DOHH2 (cell line): ENCODE data around the gene CARMIL1.

ENCODE experiments used
- H3F3A ChIP-seq: fragments of 200-600 bp; sonication (generic), shearing (Covaris generic); 2 replicates; pipeline ENCODE4 v1.6.0; 2016; ENCODE audit warnings: antibody characterized with exemption, mild to moderate bottlenecking; ENCODE audit not compliant: control insufficient read depth, insufficient read depth
- H3K27ac ChIP-seq: fragments of 200-600 bp; sonication (generic); 2 replicates; pipeline ENCODE4 v1.5.1; 2014; ENCODE audit warnings: low read depth, mild to moderate bottlenecking, low read length, moderate library complexity
- H3K27me3 ChIP-seq: fragments of 200-600 bp; sonication (generic); 2 replicates; pipeline ENCODE4 v1.6.1; 2014; ENCODE audit warnings: mild to moderate bottlenecking, low read length, mixed read lengths; ENCODE audit not compliant: control insufficient read depth
- H3K36me3 ChIP-seq: fragments of 200-600 bp; sonication (generic); 2 replicates; pipeline ENCODE4 v1.6.1; 2014; ENCODE audit warnings: mild to moderate bottlenecking, low read length, moderate library complexity, mixed read lengths; ENCODE audit not compliant: control insufficient read depth
- H3K4me1 ChIP-seq: fragments of 200-600 bp; sonication (generic); 2 replicates; pipeline ENCODE4 v1.6.1; 2014; ENCODE audit warnings: mild to moderate bottlenecking, low read length, mixed read lengths; ENCODE audit not compliant: control insufficient read depth
- H3K4me2 ChIP-seq: fragments of 200-600 bp; sonication (generic); 2 replicates; pipeline ENCODE4 v1.6.0; 2014; ENCODE audit warnings: mild to moderate bottlenecking, low read length, moderate library complexity
- H3K4me3 ChIP-seq: fragments of 200-600 bp; sonication (generic); 2 replicates; pipeline ENCODE4 v1.5.1; 2014; ENCODE audit warnings: mild to moderate bottlenecking, low read length, mixed read lengths
- H3K79me2 ChIP-seq: fragments of 200-600 bp; sonication (generic); 2 replicates; pipeline ENCODE4 v1.6.1; 2014; ENCODE audit warnings: mild to moderate bottlenecking, low read length, mixed read lengths; ENCODE audit not compliant: control insufficient read depth
- H3K9me2 ChIP-seq: fragments of 200-600 bp; sonication (generic); replicated peaks from 2 replicates; pipeline ENCODE4 v1.6.1; 2014; ENCODE audit warnings: mild to moderate bottlenecking, low read length, mixed read lengths; ENCODE audit not compliant: control insufficient read depth
- H3K9me3 ChIP-seq: fragments of 200-600 bp; sonication (generic); 2 replicates; pipeline ENCODE4 v1.6.1; 2014; ENCODE audit warnings: antibody characterized with exemption, low read length, mixed read lengths; ENCODE audit not compliant: control insufficient read depth, insufficient read depth
- H4K20me1 ChIP-seq: fragments of 200-600 bp; sonication (generic); 2 replicates; pipeline ENCODE4 v1.6.0; 2014; ENCODE audit warnings: low read depth, mild to moderate bottlenecking, antibody characterized with exemption, low read length, moderate library complexity; ENCODE audit not compliant: control insufficient read depth, insufficient read depth
- CTCF ChIP-seq: fragments of 200-600 bp; sonication (generic); IDR thresholded peaks from one replicate; pipeline ENCODE4 v1.5.1; 2014; ENCODE audit warnings: antibody characterized with exemption, mild to moderate bottlenecking, low read depth, low read length; ENCODE audit not compliant: poor library complexity, severe bottlenecking
- EZH2phosphoT487 ChIP-seq: fragments of 200-600 bp; sonication (generic); IDR thresholded peaks from 2 replicates; pipeline ENCODE4 v1.6.1; 2017; ENCODE audit warnings: borderline replicate concordance, mild to moderate bottlenecking, antibody characterized with exemption, low read length, moderate library complexity, mixed read lengths

CARMIL1 gene

GRCh38 chr6:25449774-25450173 lies 170.6 kb downstream of the CARMIL1 start:
- no peaks in the 10 kb centered on the region for H3K79me2 ChIP-seq
- H3K4me3 ChIP-seq: no peak overlapping the region
- 0 out of 2 replicates have a peak, but pooled peaks cover 7% of the 10 kb centered on the region for H3K9me3 ChIP-seq
- H3K27me3 ChIP-seq: no peaks in the 10 kb centered on the region
- 0 out of 2 replicates have a peak, but pooled peaks cover 4% of the 10 kb centered on the region for H3F3A ChIP-seq
- H3K36me3 ChIP-seq: no peaks in the 10 kb centered on the region
- no peaks in the 10 kb centered on the region for H4K20me1 ChIP-seq
- TF ChIP-seq EZH2phosphoT487 (no peak), CTCF (no peak)
- H3K4me2 ChIP-seq: no peak overlapping the region
- H3K4me1 ChIP-seq: peaks cover 57% of the 10 kb centered on the region
- no peaks in the 10 kb centered on the region for H3K9me2 ChIP-seq
- H3K27ac ChIP-seq: no peak overlapping the region

DNA sequence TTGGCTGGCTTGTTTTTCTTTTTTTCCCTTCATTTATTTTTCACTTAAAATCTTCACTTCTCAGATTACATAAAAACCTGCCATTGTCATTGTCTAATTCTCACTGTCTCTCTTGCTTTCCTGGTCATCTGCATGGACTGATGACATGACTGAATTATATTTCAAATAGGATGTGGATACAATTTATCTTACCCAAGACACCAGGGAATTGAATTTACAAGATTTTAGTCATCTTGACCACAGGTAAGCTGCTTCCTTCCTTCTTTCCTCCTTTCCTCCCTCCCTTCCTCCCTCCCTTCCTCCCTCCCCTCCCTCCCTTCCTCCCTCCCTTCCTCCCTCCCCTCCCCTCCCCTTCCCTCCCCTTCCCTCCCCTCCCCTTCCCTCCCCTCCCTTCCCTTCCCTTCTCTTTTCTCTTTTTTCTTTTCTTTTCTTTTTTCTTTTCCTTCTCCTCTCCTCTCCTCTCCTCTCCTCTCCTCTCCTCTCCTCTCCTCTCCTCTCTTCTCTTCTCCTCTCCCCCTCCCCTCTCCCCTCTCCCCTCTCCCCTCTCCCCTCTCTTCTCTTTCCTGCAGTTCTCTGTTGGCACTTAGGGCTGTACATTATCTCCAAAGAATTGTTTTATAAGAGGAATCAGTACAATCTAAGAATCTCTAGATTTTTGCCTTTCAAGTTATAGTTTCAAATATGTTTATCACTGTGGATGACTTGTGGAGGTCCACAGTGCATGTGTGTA lies 171.5 kb downstream of the CARMIL1 start:
- Histone ChIP-seq H3K4me1 (peaks cover 57% of the 10 kb centered on the region), H4K20me1 (no peaks in the 10 kb centered on the region), H3K9me3 (0 out of 2 replicates have a peak, but pooled peaks cover 7% of the 10 kb centered on the region), H3F3A (0 out of 2 replicates have a peak, but pooled peaks cover 4% of the 10 kb centered on the region), H3K4me2 (no peak overlapping the region), H3K27ac (no peak overlapping the region), H3K36me3 (no peaks in the 10 kb centered on the region), H3K9me2 (no peaks in the 10 kb centered on the region), H3K27me3 (no peaks in the 10 kb centered on the region), H3K4me3 (no peak overlapping the region), H3K79me2 (no peaks in the 10 kb centered on the region)
- no peak for TF ChIP-seq CTCF
- TF ChIP-seq EZH2phosphoT487: no peak

DNA sequence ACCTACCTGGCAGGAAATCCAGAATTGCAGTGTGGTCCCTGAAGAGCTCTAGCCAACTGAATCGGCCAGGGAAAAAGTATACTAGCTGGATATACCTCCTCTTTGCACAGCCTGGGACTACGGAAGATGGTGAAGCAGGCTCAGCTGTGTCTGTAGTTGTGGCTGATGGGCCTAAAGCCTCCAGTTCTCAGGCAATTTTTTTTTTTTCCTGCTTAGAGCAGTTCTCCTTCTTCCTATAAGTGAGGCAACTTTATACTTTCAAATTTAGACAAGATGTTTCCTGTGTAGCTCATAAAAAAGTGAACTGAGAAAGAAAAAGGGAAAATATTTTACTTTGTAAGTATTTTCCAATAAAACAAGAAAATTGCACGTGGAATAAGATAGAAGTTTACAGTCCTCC lies 172.9 kb downstream of the CARMIL1 start:
- no peaks in the 10 kb centered on the region for H3K9me3 ChIP-seq
- no peaks in the 10 kb centered on the region for H4K20me1 ChIP-seq
- 0 out of 2 replicates have a peak, but pooled peaks cover 4% of the 10 kb centered on the region for H3F3A ChIP-seq
- H3K4me2 ChIP-seq: peak overlapping the region; percentile 47
- H3K36me3 ChIP-seq: no peaks in the 10 kb centered on the region
- H3K27ac ChIP-seq: no peak overlapping the region
- TF ChIP-seq EZH2phosphoT487: no peak
- no peak for TF ChIP-seq CTCF
- peaks cover 48% of the 10 kb centered on the region for H3K4me1 ChIP-seq
- H3K9me2 ChIP-seq: no peaks in the 10 kb centered on the region
- peak overlapping the region; percentile 13; the same call in 1 of the 2 replicates for H3K4me3 ChIP-seq
- H3K79me2 ChIP-seq: no peaks in the 10 kb centered on the region
- no peaks in the 10 kb centered on the region for H3K27me3 ChIP-seq
